Trophoblast cell (in vitro differentiated cells and primary cell): Measurements from ENCODE around the gene FPR1.
A peak's percentile ranks its signal among the peaks of the same experiment; 100 is the strongest.

Experiments used
- DNase-seq, 2 donors: peaks; one replicate each; pipeline ENCODE4 v3.0.0-alpha.2; 2016
- H2AFZ ChIP-seq: 2 replicates; pipeline ENCODE4 v1.6.1; 2013; ENCODE audit warnings: low read length, moderate library complexity, mild to moderate bottlenecking; ENCODE audit not compliant: insufficient read depth, poor library complexity
- H2AK5ac ChIP-seq: 2 replicates; pipeline ENCODE4 v1.6.1; 2013; ENCODE audit warnings: mild to moderate bottlenecking, low read length
- H2BK120ac ChIP-seq: 2 replicates; pipeline ENCODE4 v1.6.1; 2013; ENCODE audit warnings: low read length, mild to moderate bottlenecking, moderate library complexity; ENCODE audit not compliant: insufficient read depth, poor library complexity
- H2BK12ac ChIP-seq: 2 replicates; pipeline ENCODE4 v1.6.1; 2013; ENCODE audit warnings: mild to moderate bottlenecking, low read length, moderate library complexity
- H2BK5ac ChIP-seq: 2 replicates; pipeline ENCODE4 v1.6.1; 2013; ENCODE audit warnings: low read length, low read depth, moderate library complexity, mild to moderate bottlenecking; ENCODE audit not compliant: poor library complexity
- H3K14ac ChIP-seq: 2 replicates; pipeline ENCODE4 v1.6.1; 2013; ENCODE audit warnings: mild to moderate bottlenecking, low read length
- H3K18ac ChIP-seq: 2 replicates; pipeline ENCODE4 v1.6.1; 2013; ENCODE audit warnings: mild to moderate bottlenecking, low read length
- H3K23ac ChIP-seq: 2 replicates; pipeline ENCODE4 v1.6.1; 2013; ENCODE audit warnings: low read length
- H3K27ac ChIP-seq: 2 replicates; pipeline ENCODE4 v1.5.1; 2013; ENCODE audit warnings: low read depth, mild to moderate bottlenecking, inconsistent platforms, low read length, moderate library complexity
- H3K27me3 ChIP-seq: 2 replicates; pipeline ENCODE4 v1.6.1; 2013; ENCODE audit warnings: inconsistent platforms, mild to moderate bottlenecking, low read length, moderate library complexity; ENCODE audit not compliant: insufficient read depth
- H3K36me3 ChIP-seq, 2 experiments: 1 replicate in 1 of 2; 2 replicates in 1 of 2; pipeline ENCODE4 v1.6.1; 2013; ENCODE audit warnings: low read length in 2 of 2, mild to moderate bottlenecking in 2 of 2, moderate library complexity in 1 of 2; ENCODE audit not compliant: insufficient read depth in 2 of 2, control insufficient read depth in 1 of 2
- H3K4ac ChIP-seq: 2 replicates; pipeline ENCODE4 v1.6.1; 2013; ENCODE audit warnings: low read depth, mild to moderate bottlenecking, low read length, moderate library complexity
- H3K4me1 ChIP-seq, 2 experiments: 1 replicate in 1 of 2; 2 replicates in 1 of 2; pipeline ENCODE4 v1.6.1; 2013; ENCODE audit warnings: low read length in 2 of 2, mild to moderate bottlenecking in 2 of 2, moderate library complexity in 1 of 2; ENCODE audit not compliant: insufficient read depth in 2 of 2, control insufficient read depth in 1 of 2
- H3K4me2 ChIP-seq: 2 replicates; pipeline ENCODE4 v1.6.1; 2013; ENCODE audit warnings: inconsistent platforms, mild to moderate bottlenecking, low read length, moderate library complexity
- H3K4me3 ChIP-seq: 2 replicates; pipeline ENCODE4 v1.5.1; 2013; ENCODE audit warnings: mild to moderate bottlenecking, low read depth, low read length, inconsistent platforms
- H3K79me1 ChIP-seq: one replicate; pipeline ENCODE4 v1.6.1; 2013; ENCODE audit warnings: low read length
- H3K79me2 ChIP-seq: 2 replicates; pipeline ENCODE4 v1.6.1; 2013; ENCODE audit warnings: low read length, mild to moderate bottlenecking; ENCODE audit not compliant: control insufficient read depth, insufficient read depth, poor library complexity
- H3K9ac ChIP-seq: 2 replicates; pipeline ENCODE4 v1.6.1; 2013; ENCODE audit warnings: mild to moderate bottlenecking, low read length
- H3K9me3 ChIP-seq: 2 replicates; pipeline ENCODE4 v1.6.1; 2013; ENCODE audit warnings: low read depth, mild to moderate bottlenecking, control low read depth, inconsistent platforms, low read length; ENCODE audit not compliant: insufficient read depth
- H4K12ac ChIP-seq: 2 replicates; pipeline ENCODE4 v1.6.1; 2013; ENCODE audit warnings: low read depth, mild to moderate bottlenecking, low read length, moderate library complexity
- H4K8ac ChIP-seq: 2 replicates; pipeline ENCODE4 v1.6.1; 2013; ENCODE audit warnings: low read depth, mild to moderate bottlenecking, low read length, moderate library complexity
- H4K91ac ChIP-seq: one replicate; pipeline ENCODE4 v1.6.1; 2013; ENCODE audit warnings: low read depth, mild to moderate bottlenecking, low read length, moderate library complexity
- WGBS: extraction: QIAGEN DNeasy Blood & Tissue Kit; methylation state at CpG from one replicate; pipeline ENCODE4 v1.1.7; 2013; ENCODE audit warnings: missing lambda C conversion rate; ENCODE audit not compliant: insufficient read length, insufficient coverage; ENCODE audit errors: extremely low coverage; 5-methylcytosine and 5-hydroxymethylcytosine counted together

FPR1 gene

GRCh38 chr19:51786646-51787494 lies 35.2 kb upstream of the FPR1 start:
- peaks cover 6% of the 10 kb centered on the region for H3K79me1 ChIP-seq
- peak overlapping the region; percentile 55 for H3K14ac ChIP-seq
- no peak overlapping the region for H4K12ac ChIP-seq
- H3K27me3 ChIP-seq: no peaks in the 10 kb centered on the region
- H2BK120ac ChIP-seq: peak overlapping the region; percentile 74
- peak overlapping the region; percentile 16 for H4K8ac ChIP-seq
- no peaks in the 10 kb centered on the region for H3K9me3 ChIP-seq
- H2AK5ac ChIP-seq: no peak overlapping the region
- H2BK5ac ChIP-seq: peak overlapping the region; percentile 71
- H3K18ac ChIP-seq: no peak overlapping the region
- H3K9ac ChIP-seq: no peak overlapping the region
- WGBS: no CpG with 5 or more reads among the region's 6 CpGs
- H3K4me3 ChIP-seq: no peak overlapping the region
- peaks cover 6 to 9% of the 10 kb centered on the region in 2 experiments for H3K4me1 ChIP-seq
- DNase-seq: peak; percentile 62 to 79
- no peaks in the 10 kb centered on the region for H3K79me2 ChIP-seq
- peak overlapping the region; percentile 82 for H3K27ac ChIP-seq
- H3K23ac ChIP-seq: no peak overlapping the region
- H2BK12ac ChIP-seq: peak overlapping the region; percentile 61
- peak overlapping the region; percentile 64 for H3K4ac ChIP-seq
- no peak overlapping the region for H3K4me2 ChIP-seq
- no peak overlapping the region for H2AFZ ChIP-seq
- H4K91ac ChIP-seq: peak overlapping the region; percentile 94
- no peaks in the 10 kb centered on the region for H3K36me3 ChIP-seq

DNA sequence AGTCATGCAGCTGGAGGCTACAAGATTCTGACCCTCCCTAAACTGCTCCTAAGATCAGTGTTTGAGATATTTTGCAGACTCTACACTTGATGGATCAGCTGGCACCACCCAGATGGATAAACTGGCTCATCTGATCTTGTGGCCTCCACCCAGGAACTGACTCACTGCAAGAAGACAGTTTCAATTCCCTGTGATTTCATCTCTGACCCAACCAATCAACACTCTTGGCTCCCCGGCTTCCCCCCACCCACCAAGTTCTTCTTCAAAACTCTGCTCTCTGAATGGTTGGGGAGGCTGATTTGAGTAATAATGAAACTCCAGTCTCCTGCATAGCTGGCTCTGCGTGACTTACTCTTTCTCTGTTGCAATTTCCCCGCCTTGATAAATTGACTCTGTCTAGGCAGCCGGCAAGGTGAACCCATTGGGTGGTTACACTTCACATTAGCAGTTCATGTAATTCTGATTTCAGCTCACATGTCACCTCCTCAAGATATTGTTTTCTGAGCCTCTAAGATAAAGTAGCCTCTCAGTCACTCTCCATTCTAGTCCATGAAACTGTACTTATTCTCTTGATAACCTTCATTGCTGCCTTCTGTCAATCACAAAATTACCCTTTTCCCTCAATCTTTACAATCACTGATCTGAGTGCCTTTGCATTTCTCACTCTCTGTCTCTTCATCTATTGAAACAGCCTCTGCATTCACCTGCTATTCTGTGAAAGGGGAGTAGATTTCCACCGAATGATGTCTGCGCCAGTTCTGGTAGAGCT lies 33.4 kb upstream of the FPR1 start:
- Histone ChIP-seq H4K12ac (no peak overlapping the region), H2BK12ac (peak overlapping the region; percentile 15), H4K91ac (no peak overlapping the region), H3K4me3 (no peak overlapping the region), H2BK120ac (peak overlapping the region; percentile 56), H3K18ac (no peak overlapping the region), H3K4me1 (peaks cover 6 to 9% of the 10 kb centered on the region in 2 experiments), H2AFZ (no peak overlapping the region), H3K79me1 (peaks cover 8% of the 10 kb centered on the region), H3K14ac (no peak overlapping the region), H3K79me2 (no peaks in the 10 kb centered on the region), H4K8ac (no peak overlapping the region), H2AK5ac (no peak overlapping the region), H3K9me3 (no peaks in the 10 kb centered on the region), H3K23ac (no peak overlapping the region), H2BK5ac (no peak overlapping the region), H3K27me3 (no peaks in the 10 kb centered on the region), H3K4ac (no peak overlapping the region), H3K27ac (peak overlapping the region; percentile 64), H3K9ac (no peak overlapping the region), H3K4me2 (no peak overlapping the region), H3K36me3 (no peaks in the 10 kb centered on the region)
- WGBS: no CpG with 5 or more reads among the region's 6 CpGs
- peak; percentile 86 to 91 for DNase-seq

GRCh38 chr19:51784109-51784785 lies 32.6 kb upstream of the FPR1 start:
- H3K18ac ChIP-seq: no peak overlapping the region
- no peak overlapping the region for H3K14ac ChIP-seq
- H3K4ac ChIP-seq: no peak overlapping the region
- H3K4me3 ChIP-seq: no peak overlapping the region
- no peak overlapping the region for H2BK5ac ChIP-seq
- no peak overlapping the region for H3K23ac ChIP-seq
- WGBS: no CpG with 5 or more reads among the region's 6 CpGs
- H3K4me1 ChIP-seq: peaks cover 6 to 9% of the 10 kb centered on the region in 2 experiments
- H3K4me2 ChIP-seq: no peak overlapping the region
- H3K9me3 ChIP-seq: no peaks in the 10 kb centered on the region
- no peak overlapping the region for H2BK12ac ChIP-seq
- no peaks in the 10 kb centered on the region for H3K79me2 ChIP-seq
- no peak overlapping the region for H3K9ac ChIP-seq
- H2AK5ac ChIP-seq: no peak overlapping the region
- peaks cover 11% of the 10 kb centered on the region for H3K79me1 ChIP-seq
- H4K8ac ChIP-seq: no peak overlapping the region
- no peak overlapping the region for H4K12ac ChIP-seq
- H2AFZ ChIP-seq: no peak overlapping the region
- H3K27ac ChIP-seq: peak overlapping the region; percentile 45
- no peaks in the 10 kb centered on the region for H3K27me3 ChIP-seq
- no peaks in the 10 kb centered on the region for H3K36me3 ChIP-seq
- DNase-seq: peak in 1 of 2 donors; percentile 17
- no peak overlapping the region for H4K91ac ChIP-seq
- no peak overlapping the region for H2BK120ac ChIP-seq

- no peak overlapping the region for H2BK120ac ChIP-seq
- H3K4me2 ChIP-seq: no peak overlapping the region
These were observed 31.7 kb upstream of the FPR1 start for GRCh38 chr19:51783372-51783771.

More at GRCh38 chr19:51783372-51783771, 31.7 kb upstream of the FPR1 start:
- WGBS: no CpG with 5 or more reads among the region's 3 CpGs
- no peaks in the 10 kb centered on the region for H3K36me3 ChIP-seq
- H3K9me3 ChIP-seq: no peaks in the 10 kb centered on the region
- no peak overlapping the region for H3K27ac ChIP-seq
- H3K79me2 ChIP-seq: no peaks in the 10 kb centered on the region
- no peak overlapping the region for H4K8ac ChIP-seq
- peak; percentile 81 to 97 for DNase-seq
- no peak overlapping the region for H2AK5ac ChIP-seq
- no peak overlapping the region for H2BK12ac ChIP-seq
- H3K23ac ChIP-seq: no peak overlapping the region
- no peaks in the 10 kb centered on the region for H3K27me3 ChIP-seq
- H4K91ac ChIP-seq: no peak overlapping the region
- no peak overlapping the region for H4K12ac ChIP-seq
- no peak overlapping the region for H3K14ac ChIP-seq
- no peak overlapping the region for H3K4me3 ChIP-seq
- no peak overlapping the region for H3K18ac ChIP-seq
- H2AFZ ChIP-seq: no peak overlapping the region
- H3K79me1 ChIP-seq: peaks cover 10% of the 10 kb centered on the region
- no peak overlapping the region for H3K9ac ChIP-seq
- H3K4me1 ChIP-seq: peaks cover 6 to 7% of the 10 kb centered on the region in 2 experiments
- no peak overlapping the region for H2BK5ac ChIP-seq
- H3K4ac ChIP-seq: no peak overlapping the region
